Measurements from ENCODE around the gene IL25. TPM values are rescaled to one million over a fixed set of nuclear protein-coding genes. Genes with fewer than 3 reads are reported as not detected.
"Not testable (repeated sequence)": the region's sequence is repeated elsewhere in the genome, so short reads cannot be mapped to it uniquely, and the experiment has no call there.

The IL25 gene
- total RNA-seq, 1 donor from 2014 or later = not detected

DNA sequence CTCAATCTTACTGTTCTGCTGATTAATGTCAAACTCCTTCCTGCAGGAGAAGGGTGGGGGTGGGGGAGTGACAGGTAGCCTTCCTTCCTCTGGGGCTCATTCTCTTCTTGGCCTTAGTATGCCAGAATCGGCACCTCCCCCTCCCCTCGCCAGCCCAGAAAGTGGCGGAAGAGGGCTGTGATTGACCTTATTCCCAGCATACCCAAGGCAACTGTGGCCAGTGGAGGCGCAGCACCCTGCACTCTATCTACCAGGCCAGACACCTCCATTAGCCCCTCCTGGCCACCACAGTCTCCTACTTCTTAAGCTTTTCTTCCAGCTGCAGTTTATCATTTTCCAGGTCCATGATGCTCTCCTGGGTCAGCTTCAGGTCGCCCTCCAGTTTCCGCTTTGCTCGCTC, 20.0 kb downstream of the IL25 start:
- ATAC-seq = no peak

DNA sequence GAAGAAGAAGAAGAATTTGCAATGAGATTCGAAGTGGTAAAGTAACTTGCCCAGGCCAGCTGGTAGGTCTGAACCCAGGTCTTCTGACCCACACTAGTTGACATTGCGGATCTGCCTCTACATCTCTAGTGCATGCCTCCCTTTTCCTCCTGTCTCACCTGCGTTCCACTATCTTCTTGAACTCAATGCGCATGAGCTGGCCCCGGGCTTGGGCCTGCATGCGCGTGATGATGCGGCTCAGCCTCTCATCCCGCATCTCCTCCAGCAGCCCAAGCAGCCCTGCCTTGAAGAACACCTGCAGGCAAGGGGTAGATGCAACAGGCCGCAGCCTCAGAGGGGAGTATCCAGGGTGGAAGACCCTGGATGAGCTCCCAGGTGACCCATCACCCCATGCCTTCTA, 23.5 kb downstream of the IL25 start:
- no peak for ATAC-seq

DNA sequence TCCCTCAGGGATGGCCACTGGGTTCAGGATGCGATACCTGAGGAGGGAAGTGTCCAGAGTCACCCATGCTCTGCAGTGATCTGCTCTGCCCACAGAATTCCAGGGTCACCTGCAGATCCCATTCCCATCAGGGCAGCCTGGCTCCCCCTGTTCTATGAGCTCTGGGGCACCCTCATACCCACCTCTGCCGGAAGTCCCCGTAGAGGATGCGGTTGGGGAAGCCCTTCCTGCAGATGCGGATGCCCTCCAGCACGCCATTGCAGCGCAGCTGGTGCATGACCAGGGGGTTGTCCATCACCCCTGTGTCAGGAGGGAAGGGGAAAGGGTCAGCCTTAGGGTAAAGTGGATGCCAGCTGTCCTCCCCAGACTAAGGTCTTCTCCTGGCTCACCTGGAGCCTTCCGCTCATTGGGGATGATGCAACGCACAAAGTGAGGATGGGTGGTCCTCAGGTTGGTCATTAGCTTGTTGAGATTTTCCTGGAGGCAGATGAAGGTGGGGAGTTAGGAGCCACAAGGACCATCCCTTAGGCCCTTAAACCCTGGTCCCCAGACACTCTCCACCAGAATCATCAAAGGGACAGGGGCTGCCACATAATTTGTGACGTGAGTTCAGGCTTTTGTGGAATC, 24.3 kb downstream of the IL25 start:
- ATAC-seq = no peak

DNA sequence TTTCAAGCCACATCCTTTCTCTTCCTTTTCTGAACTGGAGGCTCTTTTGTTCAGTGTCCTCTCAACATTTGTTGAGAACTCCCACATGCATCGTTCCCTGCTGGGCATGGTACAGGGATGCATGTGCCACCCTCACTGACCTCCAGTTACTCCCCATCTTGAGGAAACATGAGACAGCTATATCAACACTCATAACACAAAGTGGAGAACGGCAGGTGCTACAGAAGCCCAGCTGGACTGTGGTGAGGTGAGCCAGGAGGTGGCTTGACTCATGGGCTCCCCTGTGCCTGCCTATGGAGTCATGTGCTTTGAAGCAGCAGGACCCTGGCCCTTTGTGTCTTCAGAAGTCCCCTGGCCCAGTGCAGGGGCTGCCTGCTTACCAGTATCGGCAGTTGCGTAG, 25.7 kb downstream of the IL25 start:
- ATAC-seq = no peak

DNA sequence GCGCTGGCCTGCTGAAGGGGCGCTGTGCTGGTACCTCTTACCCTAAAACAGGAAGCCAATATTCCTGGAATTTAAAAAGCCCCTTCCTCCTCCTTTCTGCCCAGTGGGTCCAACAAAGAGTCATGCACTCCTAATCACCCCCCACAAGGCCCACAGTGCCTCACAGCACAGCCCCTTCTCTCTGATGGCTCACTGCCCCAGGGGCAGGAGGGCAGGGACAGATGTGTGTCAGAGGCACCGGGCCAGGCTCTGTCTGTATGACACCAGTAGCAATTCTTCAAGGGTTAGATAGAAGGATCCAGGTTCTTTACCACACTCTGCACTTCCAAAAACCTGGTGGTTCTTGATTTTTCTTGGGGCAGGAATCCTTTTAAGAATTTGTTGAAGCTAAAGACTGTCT, 26.5 kb downstream of the IL25 start:
- no peak for ATAC-seq

DNA sequence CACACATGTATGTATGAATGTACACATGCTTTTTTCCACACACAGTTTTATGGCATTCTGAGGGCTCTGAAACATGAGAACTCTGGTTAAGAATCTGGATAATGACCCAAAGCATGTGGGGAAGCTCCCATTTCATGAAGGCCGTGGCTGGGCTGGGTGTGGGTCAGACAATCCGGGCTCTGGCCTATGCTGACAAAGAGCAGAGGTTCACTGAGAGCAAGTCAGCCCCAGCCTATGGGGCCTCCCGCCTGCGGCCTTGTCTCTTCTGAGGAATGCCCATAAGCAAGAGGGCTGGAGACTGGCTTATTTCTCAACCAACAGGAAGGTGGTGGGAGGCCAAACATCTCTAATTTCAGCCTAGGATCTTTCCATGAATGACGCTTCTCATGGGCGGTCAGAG, 27.0 kb downstream of the IL25 start:
- no peak for ATAC-seq

DNA sequence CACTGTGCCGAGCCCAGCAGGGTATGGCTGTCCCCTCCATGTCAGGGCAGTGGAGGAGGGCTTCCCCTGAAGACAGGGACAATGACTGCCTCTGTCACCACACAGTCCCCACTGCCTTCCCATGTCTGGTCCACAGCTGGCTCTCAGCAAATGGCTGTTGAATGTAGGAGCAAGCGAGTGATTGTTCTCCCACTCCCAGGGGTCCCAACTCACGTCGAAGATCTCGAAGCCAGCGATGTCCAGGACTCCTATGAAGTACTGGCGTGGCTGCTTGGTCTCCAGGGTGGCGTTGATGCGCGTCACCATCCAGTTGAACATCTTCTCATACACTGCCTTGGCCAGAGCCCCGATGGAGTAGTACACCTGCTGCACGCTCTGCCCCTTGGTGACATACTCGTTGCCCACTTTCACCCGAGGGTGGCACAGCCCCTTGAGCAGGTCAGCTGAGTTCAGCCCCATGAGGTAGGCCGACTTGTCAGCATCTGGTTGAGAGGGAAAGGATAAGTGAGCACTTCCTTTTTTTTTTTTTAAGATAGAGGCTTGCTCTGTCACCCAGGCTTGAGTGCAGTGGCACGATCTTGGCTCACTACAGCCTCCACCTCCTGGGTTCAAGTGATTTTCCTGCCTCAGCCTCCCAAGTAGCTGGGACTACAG, 28.0 kb downstream of the IL25 start:
- ATAC-seq = not testable (repeated sequence)

DNA sequence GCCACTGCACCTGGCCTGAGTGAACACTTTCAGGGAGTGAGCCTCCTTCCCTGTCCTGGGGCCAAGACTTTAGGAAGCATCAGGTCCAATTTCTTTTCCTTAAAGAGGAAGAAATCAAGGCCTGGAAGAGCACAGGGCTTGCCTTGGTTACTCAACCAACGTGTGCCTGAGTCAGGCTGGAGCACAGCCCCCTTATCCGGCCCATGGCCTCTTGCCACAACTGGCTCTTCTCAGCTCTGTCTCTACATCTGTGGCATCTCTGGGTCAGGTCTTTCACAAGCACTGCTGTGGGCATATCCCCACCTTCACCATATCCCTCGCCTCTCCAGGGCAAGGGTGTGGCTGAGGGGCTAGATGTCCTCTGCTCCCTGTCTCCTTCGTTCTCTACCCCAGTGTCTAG, 28.7 kb downstream of the IL25 start:
- ATAC-seq = no peak

DNA sequence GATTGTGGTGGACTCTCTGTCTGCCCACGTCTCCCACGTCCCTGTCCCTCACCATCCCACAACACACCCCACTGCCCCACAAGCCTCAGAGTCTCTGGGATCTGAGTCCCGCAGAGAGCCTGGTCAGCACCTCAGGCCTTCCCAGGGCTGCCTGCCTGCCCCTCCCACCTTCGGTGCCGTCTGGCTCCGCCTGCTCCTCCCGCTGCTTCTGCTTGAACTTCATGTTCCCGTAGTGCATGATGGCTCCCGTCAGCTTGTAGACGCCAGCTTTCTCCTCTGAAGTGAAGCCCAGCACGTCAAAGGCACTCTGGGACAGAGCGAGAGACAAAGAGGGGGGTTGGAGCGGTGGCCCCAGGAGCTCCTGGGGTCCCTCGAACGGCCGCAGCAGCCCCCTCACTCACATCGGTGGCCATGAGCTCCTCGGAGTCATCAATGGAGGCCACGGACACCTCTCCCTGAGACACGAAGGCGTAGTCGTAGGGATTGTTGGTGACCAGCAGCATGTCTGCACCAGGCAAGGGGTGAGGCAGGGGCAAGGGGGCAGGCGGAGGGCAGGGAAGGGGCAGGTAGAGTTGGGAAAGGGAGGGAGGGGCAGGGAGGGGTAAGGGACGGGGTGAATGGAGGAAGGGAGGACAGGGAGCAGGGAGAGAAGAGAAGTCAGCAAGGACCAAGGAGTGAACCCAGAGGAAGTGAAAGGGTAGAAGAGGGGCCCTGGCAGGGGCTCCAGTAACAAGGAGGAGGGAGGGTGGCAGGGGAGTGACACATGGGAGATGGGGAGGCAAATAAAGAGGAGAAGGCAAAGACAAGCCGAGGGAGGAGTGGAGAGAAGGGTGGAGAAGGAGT, 29.9 kb downstream of the IL25 start:
- ATAC-seq = no peak

DNA sequence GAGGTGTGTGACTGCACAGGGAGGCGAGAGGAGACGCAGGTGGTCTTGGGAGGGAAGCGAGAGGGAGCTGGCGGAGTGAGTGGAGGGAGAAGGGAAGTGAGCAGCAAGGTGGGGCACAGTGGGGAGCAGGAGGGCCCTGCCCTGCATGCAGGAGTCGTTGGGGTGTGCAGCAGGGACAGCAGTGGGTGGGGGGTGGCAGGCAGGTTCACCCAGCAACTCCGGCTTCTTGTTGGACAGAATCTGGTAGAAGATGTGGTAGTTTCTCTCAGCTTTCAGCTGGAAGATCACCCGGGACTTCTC, 30.5 kb downstream of the IL25 start:
- ATAC-seq = no peak

DNA sequence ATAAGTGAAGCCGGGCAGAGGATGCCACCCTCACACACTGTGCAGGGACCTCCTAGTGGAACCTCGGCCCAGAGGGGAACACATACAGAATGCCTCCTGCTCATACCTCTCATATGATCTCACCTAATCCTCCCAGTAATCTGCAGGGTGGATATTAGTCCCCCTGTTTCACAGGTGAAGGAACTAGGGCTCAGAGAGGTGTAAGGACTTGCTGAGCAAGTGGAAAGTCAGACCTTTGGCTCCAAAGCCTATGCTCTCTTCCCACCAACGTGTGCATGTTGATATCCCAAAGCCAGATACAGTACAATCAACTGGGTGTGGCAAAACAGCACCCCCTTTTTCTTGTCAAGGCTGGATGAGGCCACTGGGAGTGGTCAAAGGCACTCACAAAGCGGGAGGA, 31.3 kb downstream of the IL25 start:
- no peak for ATAC-seq

DNA sequence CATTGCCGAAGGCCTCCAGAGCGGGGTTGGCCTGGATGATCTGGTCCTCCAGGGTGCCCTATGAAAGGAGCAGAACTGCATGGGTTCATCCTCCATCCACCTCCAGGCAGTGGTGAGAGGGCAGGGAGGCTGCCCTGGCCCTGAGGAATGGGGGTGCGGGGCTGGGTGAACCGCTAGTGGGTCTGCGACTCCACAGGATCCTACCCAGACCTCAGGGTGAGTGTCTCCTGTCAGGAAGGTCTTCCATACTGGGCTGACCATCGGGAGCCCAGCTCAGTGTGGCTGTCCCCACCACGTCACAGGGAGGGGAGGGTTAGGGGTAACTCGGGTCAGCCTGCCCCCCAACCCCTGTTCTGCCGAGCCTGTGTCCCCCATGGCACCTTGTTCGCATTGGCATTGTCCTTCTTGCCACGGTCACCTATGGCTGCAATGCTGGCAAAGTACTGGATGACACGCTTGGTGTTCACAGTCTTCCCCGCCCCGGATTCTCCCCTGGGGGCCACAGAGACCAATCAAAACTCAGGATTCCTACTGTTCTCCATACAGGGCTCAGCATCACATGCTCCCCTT, 31.8 kb downstream of the IL25 start:
- no peak for ATAC-seq

DNA sequence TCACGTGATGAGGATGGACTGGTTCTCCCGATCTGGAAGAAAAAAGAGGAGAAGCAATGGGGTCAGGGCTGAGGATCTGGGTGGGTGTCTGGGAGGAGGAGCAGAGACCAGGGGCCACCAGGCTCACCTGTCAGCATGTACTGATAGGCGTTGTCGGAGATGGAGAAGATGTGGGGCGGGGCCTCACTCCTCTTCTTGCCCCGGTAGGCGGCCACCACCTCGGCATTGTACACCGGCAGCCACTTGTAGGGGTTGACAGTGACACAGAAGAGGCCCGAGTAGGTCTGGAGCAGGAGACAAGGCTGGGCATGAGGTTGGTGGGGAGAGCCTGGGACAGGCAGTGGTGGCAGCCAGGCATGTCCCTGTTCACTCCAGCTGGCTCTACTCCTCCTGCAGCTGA, 32.5 kb downstream of the IL25 start:
- ATAC-seq = no peak

DNA sequence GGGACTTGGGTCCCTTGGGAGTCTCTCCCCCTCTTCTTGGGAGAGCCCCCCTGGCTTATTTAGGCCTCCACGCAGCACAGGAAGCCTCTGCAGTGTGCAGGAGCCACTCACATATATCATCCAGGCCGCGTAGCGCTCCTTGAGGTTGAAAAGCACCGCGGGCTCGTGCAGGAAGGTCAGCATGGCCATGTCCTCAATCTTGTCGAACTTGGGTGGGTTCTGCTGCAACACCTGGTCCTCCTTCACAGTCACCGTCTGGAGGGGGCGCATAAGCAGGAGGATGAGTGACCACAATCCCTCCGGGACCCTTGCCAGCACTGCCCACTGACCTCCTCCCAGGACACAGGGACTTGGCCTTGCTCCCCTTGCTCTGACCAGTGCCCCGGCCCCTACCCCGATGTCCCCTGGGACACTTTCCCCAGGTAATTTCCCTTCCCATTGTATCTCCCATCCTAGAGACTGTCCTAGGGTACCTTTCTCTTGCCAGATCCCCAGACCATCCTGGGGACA, 33.0 kb downstream of the IL25 start:
- no peak for ATAC-seq

DNA sequence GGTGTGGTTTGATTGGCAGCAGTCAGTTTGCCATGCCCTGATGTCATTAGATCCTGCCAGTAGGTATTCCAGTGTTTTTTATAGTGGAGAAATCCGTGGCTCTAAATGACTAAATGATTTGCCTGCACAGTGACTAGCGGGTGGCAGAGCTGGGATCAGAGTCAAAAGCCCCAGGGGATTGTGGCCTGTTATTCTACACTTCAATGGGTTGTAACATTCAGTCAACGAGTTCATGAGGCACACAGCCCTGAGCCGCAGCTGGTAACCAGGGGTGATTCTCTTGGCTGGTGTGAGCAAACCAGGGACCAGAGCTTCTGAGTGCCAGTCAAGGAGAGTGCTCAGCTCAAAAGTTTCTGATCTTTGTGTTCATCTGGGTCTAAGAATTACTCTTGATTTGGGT, 33.6 kb downstream of the IL25 start:
- ATAC-seq = no peak

DNA sequence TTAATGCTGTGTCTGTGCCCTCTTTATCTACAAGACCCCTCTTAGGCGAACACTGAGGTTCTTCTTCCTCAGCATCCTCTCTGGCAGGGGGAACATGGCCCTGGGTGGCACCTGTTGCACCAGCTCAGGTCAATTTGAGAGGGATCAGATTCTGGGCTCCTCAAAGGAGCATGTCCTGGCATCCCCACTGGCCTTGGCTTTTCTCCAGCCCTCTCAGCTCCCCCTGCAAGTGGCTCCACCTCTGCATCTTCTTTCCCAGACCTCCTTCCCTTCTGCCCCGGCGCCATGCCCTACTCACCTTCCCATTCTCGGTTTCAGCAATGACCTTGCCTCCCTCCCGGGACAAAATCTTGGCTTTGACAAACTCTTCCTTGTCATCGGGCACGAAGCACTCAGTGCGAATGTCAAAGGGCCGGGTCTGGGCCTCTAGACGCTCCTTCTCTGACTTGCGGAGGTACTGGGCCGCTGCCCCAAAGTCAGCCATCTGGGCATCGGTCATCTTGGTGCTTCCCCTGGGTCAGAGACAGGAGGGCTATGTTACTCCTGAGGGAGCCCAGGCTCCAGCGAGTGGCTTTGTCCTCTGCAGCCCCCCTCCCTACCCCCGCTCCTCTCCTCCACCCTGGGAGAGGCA, 34.2 kb downstream of the IL25 start:
- no peak for ATAC-seq

DNA sequence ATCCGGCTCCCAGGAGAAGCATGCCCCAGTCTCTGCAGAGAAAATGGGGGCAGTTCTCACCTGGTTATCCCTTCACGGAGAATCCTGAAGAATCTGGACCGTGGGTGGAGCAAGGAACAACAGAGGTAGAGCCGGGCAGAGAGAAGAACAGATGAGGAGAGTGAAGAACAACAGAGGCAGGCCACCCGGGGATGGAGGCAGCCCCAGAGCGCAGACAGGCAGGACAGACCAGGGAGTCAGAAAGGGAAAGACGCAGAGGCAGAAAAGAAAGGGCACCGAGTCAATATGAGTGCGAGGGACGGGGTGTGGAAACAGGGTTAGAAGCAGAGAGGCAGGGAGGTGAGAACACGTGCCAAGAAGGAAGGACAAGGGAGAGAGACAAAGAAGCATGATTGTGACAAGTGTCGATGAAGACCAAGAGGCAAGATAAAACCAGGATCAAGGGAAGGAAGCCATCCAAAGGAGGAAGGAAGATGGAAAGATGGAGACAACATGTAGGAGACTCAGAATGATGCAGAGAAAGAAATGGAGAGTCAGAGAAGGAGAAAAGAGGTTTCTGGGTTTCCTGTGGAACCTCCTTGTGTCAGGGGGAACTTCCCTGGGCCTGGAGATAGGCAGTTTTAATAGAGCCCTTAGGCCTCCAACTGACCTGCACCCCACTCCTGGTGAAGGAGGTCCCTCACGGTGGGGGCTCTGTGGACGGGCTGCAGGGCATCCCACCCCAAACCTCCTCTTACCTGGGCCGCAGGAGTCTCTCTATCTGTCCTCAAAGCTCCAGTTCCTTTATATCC, 35.1 kb downstream of the IL25 start, which contains the start of gene MYH6:
Gene MYH6 (minus strand): TSS at position 758 of the 791 bp plus-strand sequence. CDS start 1,050 bp downstream, outside the sequence.
- ATAC-seq = no peak

DNA sequence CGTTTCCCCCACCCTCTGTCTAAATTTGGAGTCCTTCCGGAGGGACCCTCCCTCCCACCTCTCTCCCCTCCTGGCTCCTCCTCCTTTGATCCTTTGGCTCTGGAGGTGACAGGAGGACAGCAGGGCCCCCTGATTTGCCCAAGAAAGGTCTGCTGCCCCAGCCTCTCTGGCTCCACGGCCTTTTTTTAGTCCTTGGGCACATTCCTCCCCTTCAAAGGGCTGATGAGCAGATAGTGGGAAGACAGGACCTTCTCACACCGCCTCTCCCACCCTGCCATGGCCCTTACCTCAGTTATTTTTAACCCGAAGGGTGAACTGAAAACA, 35.7 kb downstream of the IL25 start:
- no peak for ATAC-seq

DNA sequence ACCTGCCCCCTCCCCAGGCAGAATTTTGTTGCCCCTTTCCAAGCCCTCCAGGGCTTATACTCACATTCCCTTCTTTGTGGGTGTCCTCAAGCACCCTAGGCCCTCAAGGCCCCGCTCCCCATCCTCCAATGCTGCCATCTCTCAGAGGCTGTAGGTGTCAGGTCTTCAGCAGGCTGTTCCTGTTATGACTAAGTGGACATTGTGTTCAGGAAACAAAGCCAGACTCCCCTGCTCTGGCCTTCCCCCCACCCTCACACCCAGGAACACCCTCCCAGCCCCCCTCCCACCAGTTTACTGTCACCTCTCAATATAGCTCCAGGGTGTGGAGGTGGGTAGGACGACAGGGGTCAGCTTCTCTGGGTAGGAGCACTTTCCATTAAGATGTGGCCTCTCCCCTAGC, 36.9 kb downstream of the IL25 start:
- ATAC-seq = no peak

DNA sequence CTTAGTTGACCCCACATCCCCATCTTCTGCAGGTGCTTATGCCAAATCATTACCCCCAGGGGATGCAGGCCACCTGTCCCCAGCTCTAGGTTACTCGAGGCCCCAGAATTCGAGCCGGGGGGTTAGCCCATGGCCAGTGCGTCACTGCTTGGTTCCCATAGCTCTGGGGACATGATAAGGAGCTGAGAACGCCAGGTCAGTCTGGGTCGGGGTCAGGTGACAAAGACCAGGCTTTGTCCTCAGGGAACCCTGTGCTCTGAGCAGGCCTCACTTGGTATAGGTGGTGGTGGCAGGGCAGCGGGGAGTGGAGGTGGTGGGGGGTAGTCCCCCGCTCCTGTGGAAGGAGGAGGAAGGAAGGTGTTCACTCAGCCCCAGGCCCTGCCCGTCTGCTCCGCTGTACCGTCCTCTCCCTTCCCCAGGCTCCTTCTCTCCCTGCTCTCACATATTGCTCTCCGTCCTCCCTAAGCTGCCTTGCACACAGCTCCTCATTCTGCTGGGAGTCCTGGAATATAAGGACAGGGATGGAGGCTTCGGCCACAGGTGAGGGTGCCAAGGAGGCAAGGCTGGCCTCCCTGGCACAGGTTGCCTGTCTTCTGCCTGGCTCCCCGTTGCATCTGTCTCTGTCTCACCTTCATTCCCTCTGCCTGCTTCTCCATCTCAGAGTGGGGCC, 37.5 kb downstream of the IL25 start:
- ATAC-seq = no peak
